Hindlimb muscle (tissue), 1 donor: Measurements from ENCODE around the gene PDXK. TPM values are rescaled to one million over a fixed set of nuclear protein-coding genes. Genes with fewer than 3 reads are reported as not detected.

Source experiments
- DNase-seq: peaks from one replicate; pipeline ENCODE4 v3.0.0-alpha.2; 2013
- polyA plus RNA-seq: library from polyadenylated mRNA; unstranded; fragments of 120-200 nt; gene quantifications from one replicate; pipeline ENCODE4 v1.2.1, GENCODE V29; 2013; ENCODE audit not compliant: insufficient read length

PDXK gene
- polyA plus RNA-seq, 1 donor, result 24.8 TPM

- no peak for DNase-seq
Observed at GRCh38 chr21:43726686-43727518, 8.0 kb downstream of the PDXK start.

- no peak for DNase-seq
Observed at GRCh38 chr21:43727519-43728153, 8.7 kb downstream of the PDXK start.

- no peak for DNase-seq
Observed at GRCh38 chr21:43728154-43728466, 9.2 kb downstream of the PDXK start.

- peak; percentile 93 for DNase-seq
Observed at GRCh38 chr21:43728467-43729390, 9.8 kb downstream of the PDXK start.

- DNase-seq, result no peak
Observed at GRCh38 chr21:43731476-43731875, 12.5 kb downstream of the PDXK start.

GRCh38 chr21:43731891-43732711 lies 13.2 kb downstream of the PDXK start:
- no peak for DNase-seq

- DNase-seq, result no peak
Observed at GRCh38 chr21:43733060-43733459, 14.1 kb downstream of the PDXK start.

- DNase-seq, result no peak
Observed at GRCh38 chr21:43733529-43734071, 14.7 kb downstream of the PDXK start.

GRCh38 chr21:43734131-43734927 lies 15.4 kb downstream of the PDXK start:
- no peak for DNase-seq

- no peak for DNase-seq
Observed at GRCh38 chr21:43734928-43735229, 15.9 kb downstream of the PDXK start.

- DNase-seq, result no peak
Observed at GRCh38 chr21:43735236-43736091, 16.5 kb downstream of the PDXK start.

GRCh38 chr21:43736224-43736883 lies 17.4 kb downstream of the PDXK start:
- DNase-seq, result no peak

- no peak for DNase-seq
Observed at GRCh38 chr21:43737158-43737950, 18.4 kb downstream of the PDXK start.

GRCh38 chr21:43739621-43740435 lies 20.9 kb downstream of the PDXK start:
- no peak for DNase-seq

- DNase-seq, result peak; percentile 71
Observed at GRCh38 chr21:43740497-43741156, 21.7 kb downstream of the PDXK start.

- no peak for DNase-seq
Observed at GRCh38 chr21:43741423-43742096, 22.6 kb downstream of the PDXK start.

- DNase-seq, result no peak
Observed at GRCh38 chr21:43743947-43744346, 25.0 kb downstream of the PDXK start.
